Suppressor macrophage treated with lipopolysaccharide for 4 hours (primary cell): Measurements from ENCODE around the gene NTSR1.

ENCODE experiments used
- DNase-seq: peaks from one replicate; pipeline ENCODE4 v3.0.0-alpha.2; 2020

NTSR1 gene

DNA sequence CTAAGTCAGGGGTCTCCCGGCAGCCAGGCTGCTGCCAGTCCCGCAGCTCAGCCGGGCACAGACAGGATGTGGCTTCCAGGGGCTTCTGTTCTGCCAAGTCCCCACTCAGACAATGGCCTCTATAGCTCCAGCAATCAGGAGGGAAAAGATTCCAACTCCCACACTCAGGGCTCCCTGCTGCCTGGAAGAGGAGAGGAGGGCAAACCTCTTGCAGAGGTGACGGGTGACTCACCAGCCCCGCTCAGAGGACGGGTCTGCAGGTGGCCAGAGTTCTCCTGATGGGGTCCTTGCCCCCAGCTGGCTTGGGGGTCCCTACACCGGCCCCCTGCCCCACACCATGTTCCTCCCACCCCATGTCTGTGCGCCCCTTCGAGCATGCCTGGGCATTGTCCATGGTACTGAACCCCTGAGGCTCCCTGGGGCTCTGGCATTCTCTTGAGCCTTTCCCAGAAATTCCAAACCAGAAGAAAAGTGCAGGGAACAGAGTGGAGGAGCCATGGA is 32.6 kb downstream of the NTSR1 start:
- DNase-seq, result no peak

DNA sequence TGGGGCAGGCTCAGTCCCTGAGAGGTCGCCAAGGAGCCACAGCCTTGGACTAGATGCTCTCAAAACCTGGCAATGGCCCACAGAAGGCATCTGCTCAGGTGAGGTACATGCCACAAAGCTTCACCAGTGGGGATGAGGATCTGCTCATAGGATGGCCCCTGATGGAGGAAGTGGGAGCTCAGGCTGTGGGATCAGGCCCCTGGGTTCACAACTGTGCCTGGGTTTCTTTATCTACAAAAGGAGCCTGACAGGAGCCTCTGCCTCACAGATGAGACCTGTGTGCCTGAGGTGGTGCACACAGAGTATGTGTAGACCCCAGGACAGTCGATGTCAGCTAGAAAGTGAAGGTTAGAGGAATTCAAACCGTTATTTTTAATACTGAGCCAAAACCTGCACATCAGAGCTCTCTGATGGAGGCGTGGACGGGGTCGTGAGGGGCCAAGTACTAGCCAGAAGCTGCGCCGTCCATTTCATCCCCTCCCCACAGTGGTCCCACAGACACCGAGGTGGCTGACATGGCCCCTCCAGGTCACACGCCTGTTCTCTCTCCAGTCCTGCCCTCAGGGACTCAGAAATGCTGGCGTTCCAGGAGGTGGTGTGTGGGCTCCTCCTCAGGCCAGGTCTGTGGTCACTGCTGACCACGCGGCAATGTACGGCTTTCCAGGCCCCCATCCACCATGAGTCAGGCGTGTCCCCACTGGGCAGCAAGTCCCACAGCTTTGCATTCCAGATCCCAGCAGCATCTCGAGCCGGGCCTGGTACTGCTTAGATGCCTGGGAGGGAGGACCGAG is 33.3 kb downstream of the NTSR1 start:
- DNase-seq, result no peak

DNA sequence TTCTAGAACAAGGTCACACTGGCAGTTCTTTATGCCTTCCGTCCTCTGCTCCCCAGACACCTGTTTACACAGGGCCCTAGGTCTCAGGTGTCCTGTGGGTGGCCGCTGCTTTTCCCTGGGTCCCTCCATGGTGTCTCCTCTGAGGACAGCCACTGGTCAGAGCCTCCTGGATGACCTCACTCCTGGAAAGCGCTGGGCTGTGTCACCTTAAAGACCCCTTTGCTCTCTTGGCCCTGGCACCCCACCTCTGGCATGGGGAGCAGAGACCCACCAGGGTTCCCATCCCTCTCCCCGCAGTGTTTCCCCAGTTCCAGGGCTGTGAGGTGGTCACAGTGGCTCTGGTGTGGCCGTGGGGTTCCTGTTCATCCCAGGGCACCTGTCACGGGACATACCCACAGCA is 33.9 kb downstream of the NTSR1 start:
- no peak for DNase-seq

DNA sequence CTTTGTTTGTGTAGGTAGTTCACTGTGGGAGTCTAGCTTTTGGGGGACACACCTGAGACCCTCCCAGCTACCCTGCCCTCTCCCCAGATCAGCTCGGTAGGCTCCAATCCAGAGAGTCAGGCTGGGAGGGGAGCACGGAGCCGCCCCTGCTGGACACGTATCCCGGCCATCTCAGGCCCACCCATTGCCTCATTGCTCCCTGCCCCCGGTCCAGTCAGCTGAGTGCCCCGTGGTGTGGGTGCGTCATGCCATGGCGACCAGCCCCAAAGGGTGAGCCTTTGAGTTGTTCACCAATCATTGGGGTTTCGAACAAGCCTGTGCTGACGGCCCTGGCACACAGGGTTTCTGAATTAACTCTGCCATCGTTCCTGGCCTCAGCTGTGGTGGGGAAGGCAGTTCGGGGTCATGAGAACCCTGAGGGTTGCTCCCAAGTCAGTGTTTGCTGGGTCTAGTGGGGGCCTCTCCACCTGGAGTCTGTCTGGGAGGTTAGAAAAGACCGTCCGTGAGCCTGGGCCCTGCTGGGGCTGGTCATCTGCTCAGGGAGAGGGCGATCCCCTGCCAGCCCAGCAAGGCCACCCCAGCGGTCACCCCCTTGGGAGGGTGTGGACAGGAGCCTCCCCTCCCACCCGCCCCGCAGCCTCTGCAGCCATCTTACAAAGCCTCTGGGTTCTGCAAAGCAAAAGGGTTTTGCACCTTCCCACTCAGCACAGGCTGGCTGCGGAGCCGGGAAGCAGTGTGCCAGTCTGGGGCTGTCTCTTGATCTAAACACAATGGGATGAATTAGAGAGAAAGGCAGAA is 34.5 kb downstream of the NTSR1 start:
- no peak for DNase-seq

DNA sequence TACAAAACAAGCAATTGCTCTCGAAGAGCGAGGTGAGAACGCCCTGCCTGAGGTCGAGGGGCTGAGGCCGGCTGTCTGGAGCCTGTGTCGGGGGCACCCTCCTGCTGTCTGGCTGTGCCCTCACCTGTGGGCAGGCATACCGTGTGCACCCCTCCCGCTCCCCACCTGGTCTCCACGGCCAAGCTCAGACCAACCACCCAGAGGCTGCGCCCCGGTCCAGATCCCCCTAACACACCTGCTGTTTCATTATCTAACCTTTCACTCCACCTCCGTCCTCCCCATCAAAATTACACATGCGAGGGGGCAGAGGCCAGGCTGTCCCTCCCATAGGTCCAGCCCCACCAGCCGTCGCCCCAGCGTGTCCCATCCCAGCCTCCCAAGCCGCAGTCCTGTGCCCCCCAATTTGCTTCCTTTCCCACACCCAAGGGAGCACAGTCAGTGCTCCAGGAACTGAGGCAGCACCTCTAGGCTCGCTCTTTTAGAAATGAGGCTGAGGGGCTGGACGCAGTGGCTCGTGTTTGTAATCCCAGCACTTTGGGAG is 35.2 kb downstream of the NTSR1 start:
- no peak for DNase-seq

DNA sequence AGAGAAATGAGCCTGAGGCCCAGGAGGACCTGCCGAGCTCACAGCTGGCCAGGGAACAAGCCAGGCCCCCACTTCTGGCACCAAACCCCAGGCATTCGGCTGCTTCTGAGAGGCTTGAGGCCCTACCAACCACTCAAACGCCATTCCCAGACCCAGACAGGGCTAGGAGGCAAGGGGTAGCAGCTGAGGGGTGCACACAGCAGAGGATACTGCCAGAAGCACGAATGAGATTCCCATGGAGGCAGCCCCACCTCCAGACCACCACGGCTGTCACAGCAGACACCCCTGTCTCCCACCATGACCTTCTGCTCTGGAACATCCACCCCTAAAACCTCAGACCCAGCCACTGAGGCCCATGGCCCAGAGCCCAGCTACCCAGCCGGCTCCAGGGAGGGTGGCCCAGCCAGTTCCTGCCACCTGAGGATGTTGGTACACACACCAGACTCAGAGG is 36.1 kb downstream of the NTSR1 start:
- no peak for DNase-seq

DNA sequence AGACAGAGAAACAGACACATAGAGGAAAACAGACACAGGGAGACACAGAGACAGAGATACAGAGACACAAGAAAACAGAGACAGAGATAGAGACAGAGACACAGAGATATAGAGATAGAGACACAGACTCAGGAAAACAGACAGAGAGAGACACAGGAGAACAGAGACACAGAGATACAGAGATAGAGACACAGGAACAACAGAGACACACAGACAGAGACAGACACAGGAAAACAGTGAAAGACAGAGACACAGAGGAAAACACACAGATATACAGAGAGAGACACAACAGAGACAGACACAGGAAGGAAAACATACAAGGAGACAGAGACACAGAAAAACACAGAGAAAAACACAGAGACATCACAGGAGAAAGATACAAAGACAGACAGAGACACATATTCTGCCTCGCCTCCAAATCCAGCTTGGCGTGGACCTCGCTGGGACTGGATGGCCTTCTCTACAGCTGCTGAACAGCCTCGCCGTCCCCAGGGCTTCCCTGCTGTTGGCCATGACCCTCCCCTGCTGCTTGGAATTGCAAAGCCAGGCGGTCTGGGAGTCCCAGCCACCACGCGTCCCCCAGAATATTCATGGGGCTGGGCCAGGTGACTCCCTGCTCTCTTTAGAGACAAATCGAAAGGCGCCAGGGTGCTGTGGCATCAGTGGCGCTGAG is 36.8 kb downstream of the NTSR1 start:
- no peak for DNase-seq

DNA sequence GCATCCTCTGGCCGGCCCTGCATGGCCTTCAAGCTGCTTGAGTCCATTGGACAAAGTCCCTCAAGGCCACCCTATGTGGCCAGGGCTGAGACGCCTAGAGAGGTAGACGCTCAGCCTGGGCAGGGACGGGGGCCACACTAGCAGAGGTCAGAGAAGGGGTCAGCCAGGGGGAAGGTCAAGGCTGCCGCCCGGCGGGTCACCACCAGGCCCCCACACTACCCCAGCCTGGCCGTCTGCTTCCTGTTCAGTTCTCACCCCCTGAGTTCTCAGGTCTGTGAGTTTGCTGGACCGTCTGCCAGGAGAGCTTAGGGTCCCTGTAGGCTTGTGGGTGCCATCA is 37.3 kb downstream of the NTSR1 start:
- DNase-seq, result no peak

DNA sequence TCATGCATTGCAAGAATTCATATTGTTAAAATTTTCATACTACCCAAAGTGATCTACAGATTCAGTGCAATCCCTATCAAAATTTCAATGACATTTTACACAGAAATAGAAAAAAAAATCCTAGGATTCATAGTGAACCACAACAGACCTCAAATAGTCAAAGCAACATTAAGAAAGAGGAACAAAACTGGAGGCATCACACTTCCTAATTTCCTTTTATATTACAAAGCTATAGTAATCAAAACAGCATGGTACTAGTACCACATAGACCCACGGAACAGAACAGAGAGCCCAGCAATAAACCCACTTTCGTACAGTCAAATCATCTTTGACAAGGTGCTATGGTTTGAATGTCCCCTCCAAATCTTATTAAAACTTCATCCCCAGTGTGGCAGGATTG is 39.7 kb downstream of the NTSR1 start:
- DNase-seq, result peak; percentile 33

DNA sequence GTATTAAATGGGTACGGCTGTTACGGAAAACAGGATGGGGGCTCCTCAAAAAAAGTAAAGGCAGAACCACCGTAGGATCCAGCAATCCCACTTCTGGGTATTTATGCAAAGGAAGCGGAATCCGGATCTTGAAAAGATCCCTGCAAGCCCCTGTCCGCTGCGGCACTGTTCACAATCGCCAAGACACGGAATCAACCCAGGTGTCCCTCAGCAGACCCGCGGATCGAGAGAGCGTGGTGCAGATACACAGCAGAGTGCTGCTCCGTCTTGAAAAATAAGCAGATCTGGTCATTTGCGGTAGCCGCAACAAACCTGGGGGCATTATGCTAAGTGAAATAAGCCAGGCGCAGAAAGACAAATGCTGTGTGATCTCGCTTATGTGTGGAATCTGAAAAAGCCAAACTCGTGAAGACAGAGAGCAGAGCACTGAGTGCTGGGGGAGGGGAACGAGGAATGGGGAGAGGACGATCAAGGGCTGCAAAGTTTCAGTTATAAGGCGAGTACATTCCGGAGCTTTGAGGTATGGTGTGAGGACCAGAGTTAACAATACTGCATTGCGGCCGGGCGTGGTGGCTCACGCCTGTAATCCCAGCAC is 41.3 kb downstream of the NTSR1 start:
- DNase-seq, result no peak

DNA sequence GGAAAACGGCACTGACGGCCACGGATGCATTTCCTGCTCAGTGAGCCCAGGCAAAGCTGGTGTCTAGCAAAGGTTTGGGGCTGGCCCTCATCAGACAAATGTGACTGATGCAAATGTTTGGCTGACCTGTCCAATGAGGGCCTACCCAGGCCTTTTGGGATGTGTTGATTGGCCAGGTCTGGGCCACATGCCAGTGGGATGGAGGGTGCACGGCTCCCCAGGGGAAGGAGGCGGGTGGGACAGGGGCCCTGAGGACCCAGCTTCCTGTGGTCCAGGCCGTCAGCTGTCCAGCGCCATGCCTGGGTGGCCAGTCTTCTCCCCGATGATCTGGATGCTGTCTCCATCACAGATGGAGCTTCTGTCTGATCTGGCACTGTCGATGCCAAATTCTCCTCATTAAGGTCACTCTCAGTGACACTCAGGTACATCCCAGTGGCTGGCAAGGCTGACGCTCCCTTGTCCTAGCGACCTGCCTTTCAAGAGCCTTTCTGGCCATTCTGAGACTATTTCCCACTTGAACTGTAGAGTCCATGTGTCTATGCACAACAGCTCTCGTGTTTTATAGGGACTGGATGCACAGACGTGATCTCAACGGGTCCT is 43.0 kb downstream of the NTSR1 start:
- DNase-seq, result no peak

DNA sequence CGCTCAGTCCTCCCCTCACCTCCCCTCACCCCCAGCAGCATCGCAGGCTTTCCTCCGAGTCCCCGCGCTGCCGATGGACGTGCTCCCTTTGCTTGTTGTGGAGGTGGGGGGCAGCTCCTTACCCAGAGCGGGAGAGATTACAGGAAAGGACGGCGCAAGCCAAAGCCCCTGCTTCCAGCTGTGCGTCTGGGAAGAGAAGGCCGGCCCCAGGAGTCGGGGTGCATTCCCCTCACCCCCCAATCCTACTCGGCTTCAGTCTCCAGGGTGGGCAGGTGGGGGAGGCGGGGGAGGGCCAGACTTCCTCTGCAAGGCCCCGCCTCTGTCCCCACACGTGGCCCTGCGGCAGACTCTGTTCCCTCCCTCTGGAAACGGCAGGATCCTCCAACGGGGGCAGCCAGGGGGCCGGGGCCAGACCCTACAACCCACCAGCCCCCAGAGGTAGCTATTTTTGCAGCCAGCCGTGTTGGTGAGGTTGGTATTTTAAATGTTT is 43.6 kb downstream of the NTSR1 start:
- no peak for DNase-seq

DNA sequence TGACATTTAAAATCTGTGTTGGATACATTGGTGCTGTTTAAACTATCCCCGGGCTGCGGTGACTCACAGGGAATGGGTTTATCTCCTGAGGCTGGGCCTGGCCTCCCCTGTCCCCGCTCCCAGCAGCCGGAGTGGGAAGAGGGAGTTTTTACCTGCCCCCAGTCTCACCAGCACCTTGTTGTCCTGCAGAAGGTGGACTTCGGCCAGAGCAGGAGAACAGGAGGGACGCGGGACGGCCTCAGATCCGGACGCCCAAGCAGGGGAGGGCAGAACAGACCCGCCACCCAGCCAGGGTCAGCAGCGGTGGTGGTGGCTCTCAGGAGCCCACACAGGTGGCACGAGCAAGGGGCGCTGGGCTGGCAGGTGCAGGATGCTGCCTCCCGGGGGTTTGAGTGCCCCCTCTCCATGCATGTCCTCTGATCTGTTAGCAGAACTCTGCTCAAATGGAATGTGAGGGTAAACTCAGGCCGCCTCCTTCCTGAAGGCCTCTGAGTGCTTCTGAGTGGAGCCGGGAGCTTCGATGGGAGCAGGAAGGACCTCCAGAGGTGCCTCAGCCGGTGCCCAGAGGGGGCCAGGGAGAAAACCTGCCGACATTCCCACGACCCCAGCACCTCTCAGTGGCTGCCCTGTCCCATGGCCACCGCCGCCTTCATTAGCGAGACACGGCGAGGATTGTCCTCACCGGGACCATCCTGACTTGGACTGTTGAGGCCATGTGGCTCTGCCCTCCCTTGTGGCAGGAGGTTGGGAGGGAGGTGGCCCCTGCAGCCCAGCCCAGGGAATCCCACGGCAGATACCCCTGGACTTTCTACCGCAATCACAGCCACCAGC is 44.2 kb downstream of the NTSR1 start:
- no peak for DNase-seq

DNA sequence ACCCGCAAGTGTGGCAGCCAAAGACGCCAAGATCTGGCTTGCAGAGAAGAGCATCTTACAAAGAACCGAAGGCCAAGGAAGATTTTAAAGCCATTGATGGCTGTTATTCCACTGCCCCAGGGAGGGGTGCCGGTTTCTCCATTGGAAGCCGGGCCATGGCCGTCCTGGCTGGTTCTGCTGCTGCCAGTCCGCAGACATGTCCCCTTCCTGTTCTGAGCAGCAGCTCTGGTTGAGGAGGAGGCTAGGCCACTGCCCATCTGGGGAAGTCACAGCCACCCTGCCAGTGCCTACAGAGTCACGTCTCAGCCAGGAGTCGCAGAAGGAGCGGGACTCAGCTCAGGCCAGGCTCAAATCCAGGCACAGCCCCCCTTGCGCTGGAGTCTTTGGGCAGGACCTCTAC is 45.0 kb downstream of the NTSR1 start:
- DNase-seq, result no peak

DNA sequence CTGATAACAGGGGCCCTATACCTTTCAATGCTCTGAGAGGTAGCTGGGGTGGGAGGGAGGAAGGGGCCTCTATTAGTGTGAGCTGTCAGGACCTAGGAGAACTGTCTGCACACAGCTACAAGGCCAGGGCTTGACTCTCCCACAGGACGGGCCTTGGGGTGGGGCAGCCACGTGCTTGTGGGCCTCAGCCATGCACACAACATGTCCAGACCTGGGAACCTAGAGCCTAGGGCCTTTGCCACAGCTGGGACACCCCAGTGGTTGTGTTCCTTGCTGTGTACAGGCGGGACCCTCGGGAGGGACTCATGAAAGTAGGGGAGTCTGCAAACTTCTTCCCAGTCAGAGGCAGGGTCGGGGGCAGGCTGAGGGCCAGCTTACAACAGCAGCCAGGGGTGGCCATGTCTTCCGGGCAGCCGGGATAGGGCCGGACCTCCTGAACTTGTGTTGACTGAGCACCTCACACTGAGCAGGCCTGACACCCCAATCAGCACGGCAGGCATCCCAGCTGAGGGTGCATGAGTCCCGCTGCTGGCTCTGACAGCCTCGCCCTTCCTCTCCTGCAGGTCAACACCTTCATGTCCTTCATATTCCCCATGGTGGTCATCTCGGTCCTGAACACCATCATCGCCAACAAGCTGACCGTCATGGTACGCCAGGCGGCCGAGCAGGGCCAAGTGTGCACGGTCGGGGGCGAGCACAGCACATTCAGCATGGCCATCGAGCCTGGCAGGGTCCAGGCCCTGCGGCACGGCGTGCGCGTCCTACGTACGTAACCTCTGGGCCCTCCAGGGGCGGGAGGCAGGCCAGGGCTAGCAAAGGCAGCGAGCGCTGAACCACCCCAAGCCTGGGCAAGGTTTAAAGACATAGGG is 45.7 kb downstream of the NTSR1 start:
- DNase-seq, result no peak

DNA sequence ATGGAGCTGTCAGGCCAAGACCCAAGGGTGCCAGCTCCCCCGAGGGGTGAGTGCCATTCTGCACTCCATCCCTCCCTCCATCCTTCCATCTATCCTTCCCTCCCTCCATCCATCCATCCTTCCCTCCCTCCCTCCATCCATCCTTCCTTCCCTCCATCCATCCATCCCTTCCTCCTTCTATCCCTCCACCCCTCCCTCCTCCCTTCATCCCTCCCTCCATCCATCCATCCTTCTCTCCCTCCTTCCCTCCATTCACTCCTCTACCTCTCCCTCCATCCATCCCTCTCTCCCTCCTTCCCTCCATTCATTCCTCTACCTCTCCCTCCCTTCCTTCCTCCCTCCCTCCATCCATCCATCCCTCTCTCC is 46.3 kb downstream of the NTSR1 start:
- DNase-seq, result no peak

DNA sequence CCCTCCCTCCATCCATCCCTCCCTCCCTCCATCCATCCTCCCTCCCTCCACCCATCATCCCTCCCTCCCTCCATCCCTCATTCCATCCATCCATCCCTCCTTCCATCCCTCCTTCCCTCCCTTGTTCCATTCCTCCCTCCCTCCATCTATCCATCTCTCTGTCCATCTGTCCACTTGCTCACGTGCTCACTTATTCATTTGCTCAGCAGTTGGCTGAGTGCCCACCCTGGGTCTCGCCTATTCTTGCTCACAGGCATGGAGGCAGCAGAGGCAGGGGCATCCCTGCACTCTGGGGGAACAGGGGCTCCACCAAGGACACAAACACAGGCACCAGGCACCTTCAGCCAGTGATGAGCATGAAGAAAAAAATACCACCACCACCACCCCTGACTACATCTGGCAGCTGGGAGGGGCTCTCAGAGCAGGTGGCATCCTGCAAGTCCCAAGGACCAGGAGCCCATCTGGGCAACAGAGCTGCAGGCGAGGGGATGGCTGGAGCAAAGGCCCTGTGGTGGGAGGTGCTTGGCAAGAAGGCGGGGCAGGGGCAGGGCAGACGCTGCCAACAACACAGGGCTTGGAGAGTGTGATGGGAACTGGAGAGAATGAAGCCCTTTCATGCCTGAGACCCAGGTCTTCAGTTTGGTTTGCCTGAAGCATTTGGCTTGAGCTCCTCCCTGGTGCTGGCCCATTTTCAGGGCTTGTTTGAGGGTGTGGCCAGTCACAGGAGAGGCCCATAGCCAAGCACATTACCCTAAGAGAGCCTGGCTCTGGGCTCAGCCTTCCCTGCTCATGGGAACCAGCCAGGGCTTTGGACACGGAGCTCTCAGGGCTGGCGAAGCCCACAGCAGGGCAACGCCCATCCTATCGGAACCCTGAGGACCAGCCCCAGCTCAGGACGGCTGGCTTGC is 47.4 kb downstream of the NTSR1 start:
- no peak for DNase-seq

DNA sequence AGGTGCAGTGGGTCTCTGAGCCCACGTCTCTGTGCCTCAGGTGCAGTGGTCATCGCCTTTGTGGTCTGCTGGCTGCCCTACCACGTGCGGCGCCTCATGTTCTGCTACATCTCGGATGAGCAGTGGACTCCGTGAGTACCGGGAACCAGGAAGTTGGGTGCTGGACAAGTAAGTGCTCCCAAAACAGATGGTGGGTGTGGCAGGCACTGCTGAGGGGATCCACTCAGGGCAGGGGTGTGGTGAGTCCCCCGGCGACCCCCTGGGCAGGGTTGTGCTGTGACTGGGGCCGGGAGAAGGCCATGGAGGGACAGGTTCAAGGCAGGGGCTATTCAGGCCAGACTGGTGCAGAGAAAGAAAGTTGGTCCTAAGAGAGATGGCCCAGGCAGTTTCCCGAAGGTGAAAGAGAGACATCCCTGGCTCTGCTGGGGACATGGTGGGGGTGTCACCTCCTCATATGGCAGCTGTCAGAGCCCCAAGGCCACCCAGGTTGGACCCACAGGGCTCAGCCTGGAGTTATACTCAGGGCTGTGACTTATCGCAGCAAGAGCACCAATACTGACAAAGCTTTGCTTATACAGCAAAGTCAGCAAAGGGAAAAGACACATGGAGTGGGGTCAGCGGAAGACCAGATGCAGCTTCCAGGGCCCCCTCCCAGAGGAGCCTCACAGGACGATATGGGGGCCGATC is 49.7 kb downstream of the NTSR1 start:
- DNase-seq, result no peak

DNA sequence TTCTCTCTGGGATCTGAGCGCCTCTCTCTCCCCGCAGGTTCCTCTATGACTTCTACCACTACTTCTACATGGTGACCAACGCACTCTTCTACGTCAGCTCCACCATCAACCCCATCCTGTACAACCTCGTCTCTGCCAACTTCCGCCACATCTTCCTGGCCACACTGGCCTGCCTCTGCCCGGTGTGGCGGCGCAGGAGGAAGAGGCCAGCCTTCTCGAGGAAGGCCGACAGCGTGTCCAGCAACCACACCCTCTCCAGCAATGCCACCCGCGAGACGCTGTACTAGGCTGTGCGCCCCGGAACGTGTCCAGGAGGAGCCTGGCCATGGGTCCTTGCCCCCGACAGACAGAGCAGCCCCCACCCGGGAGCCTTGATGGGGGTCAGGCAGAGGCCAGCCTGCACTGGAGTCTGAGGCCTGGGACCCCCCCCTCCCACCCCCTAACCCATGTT is 51.4 kb downstream of the NTSR1 start:
- DNase-seq, result no peak
